Muscle of leg (tissue), 11 donors: ENCODE data around the gene VPS52. TPM values are rescaled to one million over a fixed set of nuclear protein-coding genes. Genes with fewer than 3 reads are reported as not detected.

Experiments
- DNase-seq: peaks from one replicate; pipeline ENCODE4 v3.0.0; 2013
- H3K27ac ChIP-seq: one replicate; pipeline ENCODE4 v1.5.1; 2013; ENCODE audit warnings: mild to moderate bottlenecking, low read length, control low read depth
- H3K27me3 ChIP-seq: one replicate; pipeline ENCODE4 v1.6.1; 2013; ENCODE audit warnings: low read length; ENCODE audit not compliant: control insufficient read depth, insufficient read depth
- H3K36me3 ChIP-seq: one replicate; pipeline ENCODE4 v1.6.1; 2013; ENCODE audit warnings: low read length; ENCODE audit not compliant: control insufficient read depth, insufficient read depth
- H3K4me1 ChIP-seq: one replicate; pipeline ENCODE4 v1.6.1; 2013; ENCODE audit warnings: low read length; ENCODE audit not compliant: control insufficient read depth, insufficient read depth
- H3K4me3 ChIP-seq: one replicate; pipeline ENCODE4 v1.5.1; 2013; ENCODE audit warnings: low read length, control low read depth
- H3K9me3 ChIP-seq: replicated peaks from 2 replicates; pipeline ENCODE4 v1.6.1; 2013; ENCODE audit warnings: low read depth, low read length; ENCODE audit not compliant: control insufficient read depth
- WGBS: methylation state at CpG from one replicate; pipeline ENCODE4 v1.1.5; 2013; ENCODE audit warnings: missing lambda C conversion rate; ENCODE audit not compliant: insufficient coverage; 5-methylcytosine and 5-hydroxymethylcytosine counted together
- polyA plus RNA-seq, 8 donors: library from polyadenylated mRNA; unstranded; fragments of 120-200 nt; gene quantifications; one replicate each; pipeline versions ENCODE4 v1.2.1 to v1.2.3, GENCODE V29; 2013; ENCODE audit warnings: inconsistent platforms in 1 of 8, low replicate concordance in 1 of 8; ENCODE audit not compliant: insufficient read length in 8 of 8, insufficient read depth in 1 of 8
- total RNA-seq: library from RNA; stranded (reverse); fragments of 120-200 nt; gene quantifications from one replicate; pipeline ENCODE4 v1.2.4, GENCODE V29; 2013

The VPS52 gene
- total and polyA plus RNA-seq, 9 donors, result 26.1 to 52.1 (median 36.1) TPM

- H3K36me3 ChIP-seq, result peaks cover 31% of the 10 kb centered on the region
- DNase-seq, result peak; percentile 96
- no peaks in the 10 kb centered on the region for H3K27me3 ChIP-seq
- WGBS, result under 1% methylated on average over 30 of the region's 48 CpGs
- H3K4me1 ChIP-seq, result peaks cover 42% of the 10 kb centered on the region
- no peaks in the 10 kb centered on the region for H3K9me3 ChIP-seq
- peak within 1 kb of the TSS; percentile 68 for H3K4me3 ChIP-seq
- H3K27ac ChIP-seq, result no peak within 1 kb of the TSS
Measured at GRCh38 chr6:33204415-33205190, 67.1 kb downstream of the VPS52 start, which contains the start of gene HSD17B8. HSD17B8 (plus strand) TSS chr6:33204655; CDS start chr6:33204669, 14 bp downstream.

DNA sequence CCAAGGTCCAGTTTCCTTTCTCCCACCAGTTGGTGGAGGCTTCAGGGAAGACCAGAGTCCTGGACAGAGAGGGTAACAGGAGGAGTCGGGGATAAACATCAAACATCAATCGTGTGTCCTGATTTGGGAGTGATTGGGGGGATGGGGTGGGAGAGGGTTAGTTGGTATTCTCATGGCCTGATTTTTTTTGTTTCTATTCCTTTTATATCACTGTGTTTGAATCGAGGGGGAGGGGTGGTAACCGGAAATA lies 67.6 kb downstream of the VPS52 start:
- peaks cover 45% of the 10 kb centered on the region for H3K4me1 ChIP-seq
- H3K27ac ChIP-seq, result no peak overlapping the region

DNA sequence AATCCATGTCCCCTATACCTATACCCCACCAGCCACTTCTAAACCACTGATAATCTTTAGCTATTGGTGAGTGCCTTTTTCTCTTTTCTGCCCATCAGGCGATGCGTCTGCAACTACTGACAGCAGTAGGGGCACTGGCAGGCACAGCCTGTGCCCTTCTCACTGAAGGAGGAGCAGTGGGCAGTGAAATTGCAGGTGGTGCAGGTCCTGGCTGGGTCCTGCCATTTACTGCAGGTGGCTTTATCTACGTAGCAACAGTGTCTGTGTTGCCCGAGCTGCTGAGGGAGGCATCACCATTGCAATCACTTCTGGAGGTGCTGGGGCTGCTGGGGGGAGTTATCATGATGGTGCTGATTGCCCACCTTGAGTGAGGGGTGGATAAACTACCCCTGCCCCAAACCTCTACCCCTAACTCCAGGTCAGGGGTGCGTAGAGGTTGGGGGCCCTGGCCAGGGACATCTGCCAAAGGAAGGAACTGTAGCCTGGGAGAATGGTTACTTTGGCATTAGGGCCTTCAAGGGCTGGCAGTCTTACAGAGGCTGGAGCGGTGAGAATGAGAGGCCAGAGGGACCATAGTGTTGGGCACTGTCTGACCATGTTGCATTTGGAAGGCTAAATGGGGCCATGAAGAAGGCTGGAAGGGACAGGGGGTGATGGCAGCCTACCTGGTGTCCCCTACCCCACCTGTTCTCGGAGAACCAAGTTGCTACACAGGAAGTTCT lies 68.1 kb downstream of the VPS52 start:
- peaks cover 46% of the 10 kb centered on the region for H3K4me1 ChIP-seq
- H3K9me3 ChIP-seq, result no peaks in the 10 kb centered on the region
- DNase-seq, result no peak
- peaks cover 30% of the 10 kb centered on the region for H3K36me3 ChIP-seq
- no peak overlapping the region for H3K27ac ChIP-seq
- no peak overlapping the region for H3K4me3 ChIP-seq
- WGBS, result 100% methylated on average over 1 of the region's 7 CpGs
- no peaks in the 10 kb centered on the region for H3K27me3 ChIP-seq

More for the DNA sequence above, 67.6 kb downstream of the VPS52 start:
- Histone ChIP-seq H3K9me3 (no peaks in the 10 kb centered on the region), H3K36me3 (peaks cover 28% of the 10 kb centered on the region), H3K4me3 (peak overlapping the region; percentile 3), H3K27me3 (no peaks in the 10 kb centered on the region)
- no CpG with 5 or more reads among the region's 4 CpGs for WGBS
- no peak for DNase-seq

GRCh38 chr6:33202799-33203198 lies 68.9 kb downstream of the VPS52 start:
- H3K4me3 ChIP-seq, result no peak overlapping the region
- H3K27me3 ChIP-seq, result no peaks in the 10 kb centered on the region
- peaks cover 34% of the 10 kb centered on the region for H3K36me3 ChIP-seq
- peaks cover 52% of the 10 kb centered on the region for H3K4me1 ChIP-seq
- WGBS, result 92% methylated on average over 6 of the region's 6 CpGs
- no peak overlapping the region for H3K27ac ChIP-seq
- no peak for DNase-seq
- H3K9me3 ChIP-seq, result no peaks in the 10 kb centered on the region

- Histone ChIP-seq H3K27ac (no peak overlapping the region), H3K4me1 (peaks cover 48% of the 10 kb centered on the region), H3K9me3 (no peaks in the 10 kb centered on the region), H3K4me3 (peak overlapping the region; percentile 95), H3K27me3 (no peaks in the 10 kb centered on the region), H3K36me3 (peaks cover 43% of the 10 kb centered on the region)
- no CpG with 5 or more reads among the region's 6 CpGs for WGBS
- no peak for DNase-seq
Measured at GRCh38 chr6:33201935-33202334, 69.7 kb downstream of the VPS52 start.

GRCh38 chr6:33201147-33201545 lies 70.5 kb downstream of the VPS52 start:
- Histone ChIP-seq H3K4me1 (peaks cover 48% of the 10 kb centered on the region), H3K27me3 (no peaks in the 10 kb centered on the region), H3K4me3 (peak overlapping the region; percentile 95), H3K36me3 (peaks cover 48% of the 10 kb centered on the region), H3K27ac (peak overlapping the region; percentile 99), H3K9me3 (no peaks in the 10 kb centered on the region)
- 2% methylated on average over 14 of the region's 14 CpGs for WGBS
- no peak for DNase-seq

Other genes starting within 250 kb of the VPS52 start
- gene HLA-DPA1, start 198.2 kb downstream of the VPS52 start, total RNA-seq, result 18.6 TPM
- gene HLA-DPA1, start 198.2 kb downstream of the VPS52 start, polyA plus RNA-seq, result 10 to 100 TPM; 11.4 to 18.7 (median 14.3) TPM
- 12.1 TPM for gene HLA-DPB1, start 195.9 kb downstream of the VPS52 start, total RNA-seq
- 10 to 100 TPM in 5 of 8 donors, 1 to 10 TPM in 3; 7.9 to 15.8 (median 11.1) TPM for gene HLA-DPB1, start 195.9 kb downstream of the VPS52 start, polyA plus RNA-seq
- 172 TPM for gene COL11A2, start 79.4 kb downstream of the VPS52 start, total RNA-seq
- gene COL11A2, start 79.4 kb downstream of the VPS52 start, polyA plus RNA-seq, result 100 to 1,000 TPM in 2 of 8 donors, 10 to 100 TPM in 6; 35.8 to 245 (median 53.2) TPM
- 22.9 TPM for gene RXRB, start 71.2 kb downstream of the VPS52 start, total RNA-seq
- 10 to 100 TPM; 38.2 to 44.4 (median 40.8) TPM for gene RXRB, start 71.2 kb downstream of the VPS52 start, polyA plus RNA-seq
- 66.1 TPM for gene SLC39A7, start 71.0 kb downstream of the VPS52 start, total RNA-seq
- 100 to 1,000 TPM in 4 of 8 donors, 10 to 100 TPM in 4; 82.1 to 136 (median 96.4) TPM for gene SLC39A7, start 71.0 kb downstream of the VPS52 start, polyA plus RNA-seq
- gene HSD17B8, start 67.2 kb downstream of the VPS52 start, total RNA-seq, result 12.1 TPM
- 10 to 100 TPM in 6 of 8 donors, 1 to 10 TPM in 2; 7.8 to 15.1 (median 11.0) TPM for gene HSD17B8, start 67.2 kb downstream of the VPS52 start, polyA plus RNA-seq
- gene RING1, start 63.4 kb downstream of the VPS52 start, total RNA-seq, result 22.8 TPM
- gene RING1, start 63.4 kb downstream of the VPS52 start, polyA plus RNA-seq, result 10 to 100 TPM; 33.6 to 46.6 (median 38.7) TPM
- gene RPS18, start 199 bp upstream of the VPS52 start, total RNA-seq, result 7,994 TPM
- gene RPS18, start 199 bp upstream of the VPS52 start, polyA plus RNA-seq, result 1,000 to 10,000 TPM; 4,705 to 6,376 (median 5,238) TPM
- gene B3GALT4, start 5.2 kb upstream of the VPS52 start, total RNA-seq, result 2.2 TPM
- 1 to 10 TPM; 1.5 to 2.6 (median 1.9) TPM for gene B3GALT4, start 5.2 kb upstream of the VPS52 start, polyA plus RNA-seq
- 50.1 TPM for gene WDR46, start 17.4 kb upstream of the VPS52 start, total RNA-seq
- 10 to 100 TPM; 60.9 to 81.5 (median 74.5) TPM for gene WDR46, start 17.4 kb upstream of the VPS52 start, polyA plus RNA-seq
- 41.4 TPM for gene PFDN6, start 17.7 kb upstream of the VPS52 start, total RNA-seq
- 10 to 100 TPM; 45.9 to 57.6 (median 49.4) TPM for gene PFDN6, start 17.7 kb upstream of the VPS52 start, polyA plus RNA-seq
- gene RGL2, start 27.1 kb upstream of the VPS52 start, total RNA-seq, result 28.4 TPM
- gene RGL2, start 27.1 kb upstream of the VPS52 start, polyA plus RNA-seq, result 10 to 100 TPM; 51.0 to 68.3 (median 57.1) TPM
- 16.0 TPM for gene TAPBP, start 42.2 kb upstream of the VPS52 start, total RNA-seq
- gene TAPBP, start 42.2 kb upstream of the VPS52 start, polyA plus RNA-seq, result 10 to 100 TPM; 16.7 to 28.4 (median 21.9) TPM
- 14.0 TPM for gene ZBTB22, start 45.9 kb upstream of the VPS52 start, total RNA-seq
- 10 to 100 TPM; 13.7 to 18.6 (median 15.9) TPM for gene ZBTB22, start 45.9 kb upstream of the VPS52 start, polyA plus RNA-seq
- 22.3 TPM for gene DAXX, start 51.1 kb upstream of the VPS52 start, total RNA-seq
- gene DAXX, start 51.1 kb upstream of the VPS52 start, polyA plus RNA-seq, result 10 to 100 TPM; 28.2 to 44.3 (median 36.8) TPM
- 10.5 TPM for gene KIFC1, start 119.9 kb upstream of the VPS52 start, total RNA-seq
- 10 to 100 TPM; 19.3 to 37.6 (median 26.0) TPM for gene KIFC1, start 119.9 kb upstream of the VPS52 start, polyA plus RNA-seq
- gene PHF1, start 139.1 kb upstream of the VPS52 start, total RNA-seq, result 26.3 TPM
- 10 to 100 TPM; 41.6 to 56.0 (median 47.5) TPM for gene PHF1, start 139.1 kb upstream of the VPS52 start, polyA plus RNA-seq
- 103 TPM for gene CUTA, start 146.2 kb upstream of the VPS52 start, total RNA-seq
- 100 to 1,000 TPM; 132 to 161 (median 146) TPM for gene CUTA, start 146.2 kb upstream of the VPS52 start, polyA plus RNA-seq
- gene SYNGAP1, start 148.2 kb upstream of the VPS52 start, total RNA-seq, result 4.5 TPM
- gene SYNGAP1, start 148.2 kb upstream of the VPS52 start, polyA plus RNA-seq, result 10 to 100 TPM; 12.9 to 42.6 (median 20.2) TPM
- 4.7 TPM for gene ZBTB9, start 182.7 kb upstream of the VPS52 start, total RNA-seq
- 1 to 10 TPM; 6.2 to 9.0 (median 8.0) TPM for gene ZBTB9, start 182.7 kb upstream of the VPS52 start, polyA plus RNA-seq